Activated CD4-positive, alpha-beta T cell treated with anti-CD3 and anti-CD28 coated beads, Interleukin-10, Interleukin-2, amounts not matched to agents 100 ng/mL and 50 ng/mL, durations not matched to agents 16 hours and 8 hours (primary cell): ENCODE data around the gene WASL.
"Not testable (repeated sequence)": the region's sequence is repeated elsewhere in the genome, so short reads cannot be mapped to it uniquely, and the experiment has no call there.

Experiments used
- DNase-seq: peaks from one replicate; pipeline ENCODE4 v3.0.0-alpha.2; 2020

WASL gene

GRCh38 chr7:123656544-123657303 lies 92.1 kb downstream of the WASL start:
- no peak for DNase-seq

- DNase-seq: no peak
These were observed 93.2 kb downstream of the WASL start, which contains the start of gene LMOD2 for GRCh38 chr7:123655614-123656013. Gene LMOD2 (plus strand): TSS chr7:123655866. CDS start chr7:123655964, 98 bp downstream.

- no peak for DNase-seq
These were observed 95.6 kb downstream of the WASL start for GRCh38 chr7:123653162-123653561.

- no peak for DNase-seq
These were observed 96.4 kb downstream of the WASL start for GRCh38 chr7:123652406-123652805.

GRCh38 chr7:123650595-123650994 lies 98.2 kb downstream of the WASL start:
- no peak for DNase-seq

GRCh38 chr7:123649964-123650363 lies 98.8 kb downstream of the WASL start:
- no peak for DNase-seq

- DNase-seq: no peak
These were observed 101.6 kb downstream of the WASL start for GRCh38 chr7:123647106-123647730.

- no peak for DNase-seq
These were observed 103.3 kb downstream of the WASL start for GRCh38 chr7:123645516-123645915.

GRCh38 chr7:123643495-123644441 lies 105.0 kb downstream of the WASL start:
- no peak for DNase-seq

- no peak for DNase-seq
These were observed 106.9 kb downstream of the WASL start for GRCh38 chr7:123641901-123642300.

GRCh38 chr7:123640583-123640982 lies 108.2 kb downstream of the WASL start:
- DNase-seq: no peak

- DNase-seq: no peak
These were observed 109.2 kb downstream of the WASL start for GRCh38 chr7:123639631-123640030.

GRCh38 chr7:123637878-123638277 lies 110.9 kb downstream of the WASL start:
- DNase-seq: no peak

- DNase-seq: no peak
These were observed 111.6 kb downstream of the WASL start for GRCh38 chr7:123637203-123637602.

GRCh38 chr7:123635551-123636359 lies 113.0 kb downstream of the WASL start:
- DNase-seq: peak; percentile 4

GRCh38 chr7:123634011-123634573 lies 114.7 kb downstream of the WASL start:
- DNase-seq: not testable (repeated sequence)

- DNase-seq: no peak
These were observed 115.2 kb downstream of the WASL start for GRCh38 chr7:123633553-123633952.

GRCh38 chr7:123632808-123633207 lies 116.0 kb downstream of the WASL start:
- no peak for DNase-seq
